Bone marrow (tissue), 2 donors: ENCODE results near the gene COL8A1.

Source experiments
- DNase-seq, 2 donors: peaks; one replicate each; lab custom pipeline; 2025; lab: John Stamatoyannopoulos, UW

The COL8A1 gene

DNA sequence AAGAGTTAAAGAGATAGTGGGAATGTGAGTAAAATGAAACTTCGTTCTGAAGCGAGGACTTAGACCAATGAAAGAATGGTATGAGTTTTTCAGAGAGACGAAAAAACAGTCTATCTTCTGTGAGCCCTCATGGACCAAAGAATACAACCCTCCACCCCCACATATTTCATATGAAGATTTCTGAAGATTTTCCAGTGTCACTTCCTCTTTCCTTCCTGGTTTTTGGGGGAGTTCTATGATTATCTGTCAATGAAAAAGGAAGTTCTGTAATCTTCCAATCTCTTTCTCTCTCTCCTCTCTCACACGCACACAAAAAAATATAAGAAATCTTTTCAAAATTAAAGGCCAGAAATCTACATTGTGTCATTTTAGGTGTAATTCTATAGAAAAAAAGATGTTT, 206.9 kb downstream of the COL8A1 start:
- peak in 1 of 2 donors; percentile 15 for DNase-seq

DNA sequence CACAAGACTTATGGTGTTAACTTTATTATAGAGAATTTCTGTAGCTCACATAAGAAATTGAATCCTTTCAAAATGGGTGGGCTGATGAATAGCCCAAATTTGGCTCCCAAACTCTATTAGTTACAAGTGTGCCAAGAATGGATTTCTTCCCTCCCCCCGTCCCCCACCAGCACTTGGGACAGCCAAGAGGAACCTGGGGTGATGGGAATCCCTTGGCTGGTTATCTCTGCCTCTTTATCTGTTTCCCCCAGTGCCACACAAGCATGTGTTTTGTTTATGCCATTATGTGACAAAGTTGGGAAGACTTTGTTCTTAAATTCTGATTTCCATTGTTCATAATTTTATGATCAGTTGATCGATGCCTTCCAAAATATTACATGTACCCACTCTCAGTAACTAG, 207.6 kb downstream of the COL8A1 start:
- no peak for DNase-seq

DNA sequence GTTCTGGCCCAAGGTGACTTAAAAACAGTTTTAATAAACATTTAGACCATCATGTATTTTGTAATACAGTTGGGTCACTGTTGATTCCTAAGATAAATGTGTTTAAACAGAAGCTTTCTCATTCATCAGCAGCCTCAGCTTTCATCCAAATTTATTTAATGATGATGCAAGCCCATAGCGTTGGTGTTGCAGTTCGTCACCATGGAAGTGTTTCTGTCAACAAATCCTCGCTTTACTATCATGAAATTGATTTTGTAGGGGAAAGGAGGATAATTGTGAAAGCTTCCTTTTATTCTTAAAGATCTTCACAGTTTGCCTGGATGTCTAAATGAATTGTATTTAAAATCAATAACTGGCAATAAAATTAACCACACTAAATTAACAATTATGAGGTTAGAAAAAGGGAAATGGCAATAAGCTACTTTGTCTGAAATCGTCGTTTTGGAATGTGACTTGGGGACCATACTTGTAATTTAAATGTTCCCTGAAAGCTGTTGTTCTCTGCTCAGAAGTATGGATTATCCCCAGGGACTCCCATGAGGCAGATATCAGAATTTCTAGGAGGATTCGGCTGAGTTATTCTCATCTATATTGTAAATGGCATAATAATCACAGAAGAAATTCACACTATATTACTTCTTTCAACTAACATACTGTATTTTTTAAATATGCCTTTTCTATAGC, 208.2 kb downstream of the COL8A1 start:
- DNase-seq, result no peak

DNA sequence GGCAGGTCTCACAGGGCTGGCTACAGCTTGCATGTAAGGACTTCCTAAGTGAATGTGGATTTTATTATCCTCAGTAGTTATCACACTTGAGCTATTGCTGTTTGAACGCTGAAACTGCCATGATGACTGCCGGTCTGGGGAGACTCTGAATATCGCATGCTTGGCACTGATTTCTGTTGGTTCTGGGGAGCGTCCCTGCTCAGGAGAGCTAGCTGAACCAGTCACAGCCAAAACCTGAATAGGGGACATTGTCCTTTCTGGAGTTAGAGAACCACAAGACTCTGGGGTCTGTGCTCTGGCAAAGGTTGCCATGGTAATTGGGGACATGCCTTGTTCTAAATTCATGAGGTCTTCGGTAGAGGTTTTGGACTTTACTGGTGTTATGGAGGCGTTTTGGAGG, 210.0 kb downstream of the COL8A1 start:
- no peak for DNase-seq
